Suprapubic skin (tissue), 3 donors: Measurements from ENCODE around the gene GMEB2.

Experiments
- CTCF ChIP-seq, 2 donors: fragments of 200-600 bp in 1 of 2; fragments of 450-650 bp in 1 of 2; sonication (generic) in 1 of 2; IDR thresholded peaks; one replicate each; pipeline ENCODE4 v1.5.1; 2016 to 2019; ENCODE audit warnings: antibody characterized with exemption in 2 of 2, mild to moderate bottlenecking in 1 of 2, moderate library complexity in 1 of 2
- EP300 ChIP-seq: sonication (generic); formaldehyde crosslinking; IDR thresholded peaks from one replicate; pipeline ENCODE4 v1.6.1; 2017; ENCODE audit warnings: antibody characterized with exemption
- POLR2A ChIP-seq, 2 donors: fragments of 450-650 bp; IDR thresholded peaks; one replicate each; pipeline ENCODE4 v1.6.1; 2017; ENCODE audit warnings: antibody characterized with exemption in 2 of 2, mild to moderate bottlenecking in 2 of 2, moderate library complexity in 2 of 2

GRCh38 chr20:63567386-63568169, 59.3 kb downstream of the GMEB2 start:
- no peak for TF ChIP-seq CTCF (IDR thresholded peaks at IDR 0.05)
- no peak for TF ChIP-seq POLR2A (IDR thresholded peaks at IDR 0.05)
- no peak for TF ChIP-seq EP300
